ENCODE results near the gene PHTF1.

The PHTF1 gene

GRCh38 chr1:113759333-113760101 is at the start of gene PHTF1:
TSS of gene PHTF1 (minus strand) at chr1:113759486. CDS start at chr1:113758703, 783 bp downstream.
- H3K36me3 Mint-ChIP-seq = peaks cover 29% of the 10 kb centered on the region
- no peaks in the 10 kb centered on the region for H3K27me3 Mint-ChIP-seq
- peaks cover 18% of the 10 kb centered on the region for H3K4me1 Mint-ChIP-seq
- H3K9me3 Mint-ChIP-seq = no peaks in the 10 kb centered on the region
- peak within 1 kb of the TSS; percentile 94 for H3K4me3 Mint-ChIP-seq
- H3K27ac Mint-ChIP-seq = peak within 1 kb of the TSS; percentile 93
- ATAC-seq = peak; percentile 95

DNA sequence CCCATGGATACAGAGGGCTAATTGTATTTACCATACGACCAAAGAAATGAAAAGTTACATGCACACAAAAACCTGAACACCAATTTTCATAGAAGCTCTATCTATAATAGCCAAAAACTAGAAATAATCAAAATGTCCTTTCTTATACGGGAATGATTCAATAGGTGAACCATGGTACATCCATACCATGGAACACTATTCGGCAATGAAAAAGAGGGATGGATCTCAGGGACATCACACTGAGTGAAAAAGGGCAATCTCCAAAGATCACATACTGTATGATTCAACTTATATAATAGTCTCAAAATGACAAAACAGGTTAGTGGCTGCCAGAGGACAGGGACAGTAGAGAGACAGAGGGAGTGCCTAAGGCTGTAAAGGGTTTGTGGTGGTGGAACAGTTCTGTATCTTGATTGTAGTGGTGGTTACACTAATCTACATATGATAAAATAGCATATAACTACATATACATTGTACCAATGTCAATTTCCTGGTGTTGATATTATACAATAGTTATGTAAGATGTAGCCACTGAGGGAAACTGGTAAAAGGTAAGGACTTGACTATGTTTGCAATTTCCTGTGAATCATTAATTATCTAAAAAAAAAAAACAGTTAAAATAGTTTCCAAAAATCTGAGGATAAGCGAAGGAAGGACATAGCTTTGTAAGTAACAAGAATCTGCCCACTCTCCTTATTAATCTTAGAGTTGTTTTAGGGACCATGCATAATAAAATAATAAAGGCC is 49.3 kb upstream of the PHTF1 start:
- no peak for ATAC-seq
- Mint-ChIP-seq H3K36me3 (peaks cover 23% of the 10 kb centered on the region), H3K27me3 (no peaks in the 10 kb centered on the region), H3K4me1 (peaks cover 74% of the 10 kb centered on the region), H3K4me3 (no peak overlapping the region), H3K27ac (no peak overlapping the region), H3K9me3 (no peaks in the 10 kb centered on the region)

DNA sequence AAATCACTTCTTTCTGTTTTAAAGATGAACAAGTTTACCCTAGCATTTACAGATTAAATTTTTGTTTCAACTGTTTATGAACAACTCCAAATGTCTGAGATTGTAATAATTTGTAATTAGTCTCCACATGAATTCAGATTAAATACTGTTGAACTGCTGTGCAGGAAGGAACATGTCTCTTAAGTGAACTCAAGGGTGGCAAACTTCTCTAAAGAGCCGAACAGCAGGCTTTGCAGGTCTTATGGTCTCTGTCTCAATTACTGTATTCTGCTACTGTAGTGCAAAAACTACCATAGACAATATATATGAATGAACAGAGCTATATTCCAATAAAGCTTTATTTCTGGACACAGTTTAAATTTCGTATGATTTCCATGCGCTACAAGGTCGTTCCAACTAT is 46.4 kb upstream of the PHTF1 start:
- H3K4me1 Mint-ChIP-seq = peaks cover 81% of the 10 kb centered on the region
- no peak for ATAC-seq
- no peaks in the 10 kb centered on the region for H3K9me3 Mint-ChIP-seq
- peak overlapping the region; percentile 51 for H3K27ac Mint-ChIP-seq
- no peak overlapping the region for H3K4me3 Mint-ChIP-seq
- H3K36me3 Mint-ChIP-seq = peaks cover 29% of the 10 kb centered on the region
- no peaks in the 10 kb centered on the region for H3K27me3 Mint-ChIP-seq

DNA sequence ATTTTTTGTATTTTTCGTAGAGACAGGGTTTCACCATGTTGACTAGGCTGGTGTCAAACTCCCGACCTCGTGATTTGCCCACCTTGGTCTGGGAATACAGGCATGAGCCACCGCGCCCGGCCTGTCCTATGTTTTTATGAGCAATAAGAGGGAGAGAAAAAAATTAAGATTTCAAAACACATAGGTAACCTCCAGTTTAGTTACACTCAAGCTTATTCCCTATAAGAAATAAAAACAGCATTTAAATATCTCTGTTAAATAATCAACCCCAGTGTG is 45.9 kb upstream of the PHTF1 start:
- H3K27me3 Mint-ChIP-seq = no peaks in the 10 kb centered on the region
- H3K9me3 Mint-ChIP-seq = no peaks in the 10 kb centered on the region
- H3K4me1 Mint-ChIP-seq = peaks cover 77% of the 10 kb centered on the region
- H3K4me3 Mint-ChIP-seq = no peak overlapping the region
- peaks cover 29% of the 10 kb centered on the region for H3K36me3 Mint-ChIP-seq
- no peak for ATAC-seq
- peak overlapping the region; percentile 51 for H3K27ac Mint-ChIP-seq

DNA sequence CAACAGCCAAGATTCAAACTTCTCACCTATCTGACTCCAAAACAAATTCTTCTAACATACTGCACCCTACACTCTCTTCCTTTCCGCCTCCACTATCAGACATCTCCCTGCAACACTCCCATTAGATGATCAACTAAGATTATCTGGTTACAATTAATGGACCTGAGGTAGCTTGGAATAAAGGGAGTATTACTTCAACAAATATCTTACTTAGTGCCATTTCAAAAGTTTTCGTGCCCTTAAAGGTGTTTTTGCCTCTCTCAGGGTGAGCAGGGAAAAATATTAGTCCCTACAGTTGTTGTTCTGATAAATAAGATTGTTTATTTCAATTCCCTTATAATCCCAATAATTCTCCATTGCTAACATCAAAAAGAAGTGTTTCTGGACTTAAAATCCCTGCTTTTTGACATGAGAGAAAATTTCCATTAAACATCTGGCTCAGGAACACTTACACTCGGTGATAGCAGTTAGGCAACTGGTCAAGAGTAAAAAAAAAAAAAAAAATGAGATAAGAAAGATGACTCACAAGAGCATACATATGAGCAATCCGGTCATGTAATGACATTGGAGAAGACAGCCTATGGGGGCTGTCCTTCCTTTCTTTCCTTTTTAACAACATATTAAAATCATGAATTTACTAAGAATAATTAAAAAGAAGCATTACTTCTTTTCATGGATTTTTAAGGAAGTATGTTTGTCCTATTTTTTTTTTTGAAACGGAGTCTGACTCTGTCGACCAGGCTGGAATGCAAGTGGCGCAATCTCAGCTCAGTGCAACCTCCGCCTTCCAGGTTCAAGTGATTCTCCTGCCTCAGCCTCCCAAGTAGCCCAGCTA is 45.4 kb upstream of the PHTF1 start:
- Mint-ChIP-seq H3K27ac (peak overlapping the region; percentile 51), H3K4me1 (peaks cover 71% of the 10 kb centered on the region), H3K9me3 (no peaks in the 10 kb centered on the region), H3K27me3 (no peaks in the 10 kb centered on the region), H3K4me3 (no peak overlapping the region), H3K36me3 (peaks cover 29% of the 10 kb centered on the region)
- ATAC-seq = no peak

DNA sequence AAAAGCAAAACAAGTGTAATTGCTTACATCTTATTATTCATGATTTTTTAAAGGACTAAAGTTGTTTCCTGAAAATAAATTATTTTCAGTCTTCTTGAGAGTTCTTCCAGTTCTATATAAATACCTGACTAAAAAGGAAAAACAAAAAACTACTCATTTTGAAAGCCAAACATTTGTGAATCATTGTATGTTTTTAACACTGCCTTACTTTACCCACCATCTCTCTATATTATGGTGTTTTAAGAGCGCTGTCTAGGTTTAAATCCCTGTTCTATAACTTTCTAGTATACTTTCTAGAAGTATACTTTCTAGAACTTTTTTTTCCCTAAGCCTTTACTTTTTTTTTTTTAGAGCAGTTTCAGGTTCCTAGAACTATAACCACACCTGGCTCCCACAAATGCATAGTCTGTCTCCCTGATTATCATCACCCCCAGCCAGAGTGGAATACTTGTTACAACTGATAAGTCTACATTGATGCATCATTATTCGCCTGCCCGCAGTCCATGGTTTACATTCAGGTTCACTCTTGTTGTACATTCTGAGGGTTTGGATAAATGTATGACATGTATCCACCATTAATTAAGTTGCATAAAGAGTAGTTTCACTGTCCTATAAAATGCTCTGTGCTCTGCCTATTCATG is 43.2 kb upstream of the PHTF1 start:
- H3K4me1 Mint-ChIP-seq = peaks cover 65% of the 10 kb centered on the region
- H3K27me3 Mint-ChIP-seq = no peaks in the 10 kb centered on the region
- no peak for ATAC-seq
- H3K4me3 Mint-ChIP-seq = no peak overlapping the region
- H3K36me3 Mint-ChIP-seq = peaks cover 25% of the 10 kb centered on the region
- H3K27ac Mint-ChIP-seq = no peak overlapping the region
- no peaks in the 10 kb centered on the region for H3K9me3 Mint-ChIP-seq

GRCh38 chr1:113800487-113800886 is 41.2 kb upstream of the PHTF1 start:
- no peak overlapping the region for H3K4me3 Mint-ChIP-seq
- no peak overlapping the region for H3K27ac Mint-ChIP-seq
- no peak for ATAC-seq
- H3K4me1 Mint-ChIP-seq = peaks cover 47% of the 10 kb centered on the region
- peaks cover 25% of the 10 kb centered on the region for H3K36me3 Mint-ChIP-seq
- no peaks in the 10 kb centered on the region for H3K27me3 Mint-ChIP-seq
- no peaks in the 10 kb centered on the region for H3K9me3 Mint-ChIP-seq

DNA sequence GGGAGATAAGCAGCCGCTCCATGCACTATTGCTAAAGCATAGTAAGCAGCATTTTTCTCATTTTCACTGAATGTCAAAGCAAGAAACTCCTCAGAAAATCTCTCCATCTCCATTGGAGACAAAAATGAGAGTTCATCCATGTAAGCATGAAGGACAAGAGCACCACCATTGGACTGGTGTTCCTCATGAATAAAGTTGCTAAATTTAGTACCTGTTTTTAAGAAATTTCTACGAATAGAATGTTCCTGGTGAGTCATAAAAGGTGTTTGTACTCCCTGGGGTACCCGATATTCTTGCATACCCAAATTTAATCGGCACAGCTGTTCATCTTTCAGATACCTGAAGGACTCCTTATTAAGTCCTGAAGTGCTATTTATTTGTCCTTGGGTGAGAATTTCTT is 38.2 kb upstream of the PHTF1 start:
- Mint-ChIP-seq H3K4me1 (peaks cover 35% of the 10 kb centered on the region), H3K27me3 (no peaks in the 10 kb centered on the region), H3K9me3 (no peaks in the 10 kb centered on the region), H3K27ac (no peak overlapping the region), H3K36me3 (peaks cover 29% of the 10 kb centered on the region), H3K4me3 (no peak overlapping the region)
- ATAC-seq = no peak

DNA sequence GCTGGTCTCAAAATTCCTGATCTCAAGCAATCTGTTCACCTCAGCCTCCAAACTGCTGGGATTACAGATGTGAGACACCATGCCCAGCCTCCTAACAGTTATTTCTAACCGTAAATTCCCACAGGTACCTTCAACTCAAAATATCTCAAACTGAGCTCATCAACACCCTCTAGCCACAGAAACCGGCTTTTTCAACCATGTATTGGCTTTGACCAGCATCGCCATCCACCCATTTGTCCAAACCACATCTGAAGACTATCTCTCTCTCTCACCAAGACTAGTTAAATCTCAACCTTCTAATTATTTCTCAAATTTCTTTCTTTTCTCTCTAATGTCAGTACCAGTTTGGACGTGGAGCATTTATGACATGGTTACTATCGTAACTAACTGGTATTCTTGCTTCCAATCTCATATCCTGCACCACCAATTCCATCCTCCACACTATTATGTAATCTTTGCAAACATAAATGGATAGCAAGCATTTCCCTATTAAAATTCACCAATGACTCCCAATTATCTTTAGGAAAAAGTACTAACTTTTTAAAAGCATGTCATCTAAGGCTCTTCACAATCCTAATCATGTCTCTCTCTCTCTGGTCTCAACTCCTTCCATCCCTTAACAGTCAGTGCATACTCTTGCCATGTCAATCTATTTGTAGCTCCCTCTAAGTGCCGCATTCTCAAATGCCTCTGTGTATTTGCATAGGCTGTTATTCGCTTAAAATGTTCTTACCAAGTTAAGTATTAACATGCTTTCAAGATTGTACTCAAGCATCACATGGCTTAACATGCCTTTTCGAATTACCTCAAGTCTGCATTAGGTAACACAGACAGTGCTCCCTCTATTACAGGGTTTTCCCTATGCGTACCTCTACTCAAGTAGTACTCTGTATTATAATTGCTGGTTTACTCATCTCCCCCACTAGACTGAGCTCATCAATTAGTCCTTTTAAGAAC is 34.9 kb upstream of the PHTF1 start:
- Mint-ChIP-seq H3K4me3 (no peak overlapping the region), H3K9me3 (no peaks in the 10 kb centered on the region), H3K27me3 (no peaks in the 10 kb centered on the region), H3K27ac (no peak overlapping the region), H3K4me1 (peaks cover 53% of the 10 kb centered on the region), H3K36me3 (peaks cover 55% of the 10 kb centered on the region)
- ATAC-seq = no peak

- Mint-ChIP-seq H3K9me3 (no peaks in the 10 kb centered on the region), H3K27ac (no peak overlapping the region), H3K4me3 (no peak overlapping the region), H3K4me1 (peaks cover 57% of the 10 kb centered on the region), H3K27me3 (no peaks in the 10 kb centered on the region), H3K36me3 (peaks cover 61% of the 10 kb centered on the region)
- no peak for ATAC-seq
Measured at GRCh38 chr1:113792986-113793385, 33.7 kb upstream of the PHTF1 start.

DNA sequence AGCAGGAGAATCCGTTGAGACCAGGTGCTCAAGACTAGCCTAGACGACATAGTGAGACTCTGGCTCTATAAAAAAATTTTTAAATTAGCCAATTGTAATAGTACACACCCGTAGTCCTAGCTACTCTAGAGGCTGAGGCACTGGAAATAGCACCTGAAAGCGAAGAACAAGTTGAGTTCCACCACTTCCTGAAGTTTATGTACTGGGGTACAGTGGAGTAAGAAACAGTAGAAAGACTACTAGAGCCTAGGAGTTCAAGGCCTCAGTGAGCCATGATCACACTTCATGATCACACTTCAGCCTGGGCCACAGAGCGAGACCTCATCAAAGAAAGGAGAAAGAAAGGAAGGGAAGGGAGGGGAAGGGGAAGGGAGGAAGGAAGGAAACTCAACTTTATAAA is 33.2 kb upstream of the PHTF1 start:
- no peaks in the 10 kb centered on the region for H3K9me3 Mint-ChIP-seq
- ATAC-seq = no peak
- no peak overlapping the region for H3K4me3 Mint-ChIP-seq
- peaks cover 57% of the 10 kb centered on the region for H3K4me1 Mint-ChIP-seq
- H3K36me3 Mint-ChIP-seq = peaks cover 59% of the 10 kb centered on the region
- no peaks in the 10 kb centered on the region for H3K27me3 Mint-ChIP-seq
- H3K27ac Mint-ChIP-seq = no peak overlapping the region

- H3K9me3 Mint-ChIP-seq = no peaks in the 10 kb centered on the region
- H3K4me1 Mint-ChIP-seq = peaks cover 75% of the 10 kb centered on the region
- H3K36me3 Mint-ChIP-seq = peaks cover 43% of the 10 kb centered on the region
- no peak for ATAC-seq
- H3K27me3 Mint-ChIP-seq = no peaks in the 10 kb centered on the region
- no peak overlapping the region for H3K4me3 Mint-ChIP-seq
- H3K27ac Mint-ChIP-seq = no peak overlapping the region
Measured at GRCh38 chr1:113788802-113789201, 29.5 kb upstream of the PHTF1 start.

- Mint-ChIP-seq H3K4me3 (no peak overlapping the region), H3K27me3 (no peaks in the 10 kb centered on the region), H3K9me3 (no peaks in the 10 kb centered on the region), H3K36me3 (peaks cover 36% of the 10 kb centered on the region), H3K27ac (no peak overlapping the region), H3K4me1 (peaks cover 78% of the 10 kb centered on the region)
- no peak for ATAC-seq
Measured at GRCh38 chr1:113787663-113788062, 28.4 kb upstream of the PHTF1 start.

DNA sequence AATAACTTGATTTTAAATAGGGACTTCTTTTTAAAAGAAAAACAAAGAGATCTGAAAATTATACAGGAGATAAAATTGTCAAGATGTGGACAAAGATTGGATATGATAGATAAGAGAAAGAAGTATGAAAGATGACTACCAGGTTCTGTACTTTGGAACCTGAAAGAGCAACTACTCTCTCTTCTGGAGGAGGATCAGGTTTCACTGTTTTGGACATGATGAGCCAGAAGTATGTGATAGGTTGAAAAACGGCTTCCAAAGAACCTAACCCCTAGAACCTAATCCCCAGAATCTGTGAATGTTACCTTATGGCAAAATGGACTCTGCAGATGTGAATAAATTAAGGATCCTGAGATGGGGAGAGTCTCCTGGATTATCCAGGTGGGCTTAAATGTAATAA is 26.8 kb upstream of the PHTF1 start:
- Mint-ChIP-seq H3K27ac (peak overlapping the region; percentile 13), H3K4me1 (peaks cover 71% of the 10 kb centered on the region), H3K36me3 (peaks cover 28% of the 10 kb centered on the region)

More for the DNA sequence above, 26.8 kb upstream of the PHTF1 start:
- H3K9me3 Mint-ChIP-seq = no peaks in the 10 kb centered on the region
- no peaks in the 10 kb centered on the region for H3K27me3 Mint-ChIP-seq
- no peak overlapping the region for H3K4me3 Mint-ChIP-seq
- ATAC-seq = no peak

All from stimulated activated memory B cell treated with anti-CD40 and anti-IgM and Interleukin-4, amounts not matched to agents 10 μg/mL and 1 μg/mL and 100 μg/mL, for 72 hours (primary cell).